Right ventricle myocardium superior (tissue), 1 donor: ENCODE results near the gene TTK. TPM values are rescaled to one million over a fixed set of nuclear protein-coding genes. Genes with fewer than 3 reads are reported as not detected.

Experiments used
- ATAC-seq: fragments of 200-7000 bp; cut with Tn5 transposase; one replicate; pipeline ENCODE4 v1.9.1; 2020; ENCODE audit warnings: mild to moderate bottlenecking; ENCODE audit not compliant: poor library complexity
- DNase-seq: peaks from one replicate; pipeline ENCODE4 v3.0.0-alpha.2; 2020
- intact Hi-C: fragments of 100-400 bp; cut with DNase I; formaldehyde crosslinking; loops from one replicate; pipeline ENCODE4 v1.11.2; 2022
- long read RNA-seq: library from polyadenylated mRNA; unstranded; transcript quantifications from one replicate; pipeline ENCODE4 v2.0.0, GENCODE V29; 2021
- total RNA-seq: library from RNA; stranded (reverse); fragmentation: NEBNext Ultra II Directional; extraction: Animal tissue kit (Norgen Biotek cat#: 25700); gene quantifications from one replicate; pipeline ENCODE4 v1.2.1, GENCODE V29; 2021
- donor health status: DM: no; HTN: yes; CAD: no; lungs with severe emphysema.

Gene TTK
- 0.32 TPM for total RNA-seq
- long read RNA-seq, partial matches to known transcripts = 0 of 1 reads
- long read RNA-seq, other reads (novel, unspliced or antisense) = 0 of 1 reads

- DNase-seq (peak; percentile 95), ATAC-seq (peak; percentile 100)
- intact Hi-C loops = no loop called here
These were observed at the start of gene TTK for GRCh38 chr6:80004173-80005072. Gene TTK (plus strand): TSS chr6:80004649. CDS start chr6:80005844, 1,195 bp downstream.

GRCh38 chr6:79954849-79955248, 49.6 kb upstream of the TTK start:
- intact Hi-C loops = no loop called here
- ATAC-seq (no peak), DNase-seq (no peak)

DNA sequence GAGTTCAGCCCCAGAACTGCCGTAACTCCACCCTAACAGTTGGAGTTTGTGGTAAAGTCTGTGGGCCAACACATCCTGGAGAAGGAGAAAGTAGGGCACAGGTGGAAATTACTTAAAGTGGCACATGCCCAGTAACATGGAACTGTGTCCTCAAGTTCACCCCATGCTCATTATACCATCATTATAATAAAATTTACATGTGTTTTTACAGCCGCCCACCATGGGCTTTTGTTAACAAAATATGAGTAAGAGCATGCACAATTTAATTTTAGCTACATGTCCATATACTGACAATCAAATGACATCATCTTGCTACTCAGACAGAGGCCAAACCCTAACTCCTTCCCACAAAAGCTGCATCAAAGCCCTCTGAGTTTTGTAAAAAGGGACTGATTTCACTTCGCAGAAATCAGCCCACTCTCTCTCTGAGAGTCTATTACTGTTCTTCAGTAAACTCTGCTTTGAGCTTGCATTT, 39.8 kb upstream of the TTK start:
- intact Hi-C loops = no loop called here
- DNase-seq = no peak
- ATAC-seq = no peak

GRCh38 chr6:79967178-79967577, 37.3 kb upstream of the TTK start:
- no peak for DNase-seq

DNA sequence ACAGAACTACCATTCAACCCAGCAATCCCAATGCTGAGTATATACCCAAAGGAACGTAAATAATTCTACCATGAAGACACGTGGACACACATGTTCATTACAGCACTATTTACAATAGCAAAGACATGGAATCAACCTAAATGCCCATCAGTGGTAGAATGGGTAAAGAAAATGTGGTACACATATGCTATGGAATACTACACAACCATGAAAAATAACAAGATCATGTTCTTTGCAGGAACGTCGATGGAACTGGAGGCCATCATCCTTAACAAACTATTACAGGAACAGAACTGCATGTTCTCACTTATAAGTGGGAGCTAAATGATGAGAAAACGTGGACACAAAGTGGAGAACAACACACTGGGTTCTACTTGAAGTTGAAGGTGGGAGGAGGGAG, 34.7 kb upstream of the TTK start:
- intact Hi-C loops = no loop called here
- DNase-seq = no peak

More at GRCh38 chr6:79967178-79967577, 37.3 kb upstream of the TTK start:
- intact Hi-C loops = no loop called here
- ATAC-seq = no peak

GRCh38 chr6:79971193-79971592, 33.3 kb upstream of the TTK start:
- ATAC-seq (no peak), DNase-seq (no peak)
- intact Hi-C loops = no loop called here

More for the DNA sequence above, 34.7 kb upstream of the TTK start:
- ATAC-seq = no peak

DNA sequence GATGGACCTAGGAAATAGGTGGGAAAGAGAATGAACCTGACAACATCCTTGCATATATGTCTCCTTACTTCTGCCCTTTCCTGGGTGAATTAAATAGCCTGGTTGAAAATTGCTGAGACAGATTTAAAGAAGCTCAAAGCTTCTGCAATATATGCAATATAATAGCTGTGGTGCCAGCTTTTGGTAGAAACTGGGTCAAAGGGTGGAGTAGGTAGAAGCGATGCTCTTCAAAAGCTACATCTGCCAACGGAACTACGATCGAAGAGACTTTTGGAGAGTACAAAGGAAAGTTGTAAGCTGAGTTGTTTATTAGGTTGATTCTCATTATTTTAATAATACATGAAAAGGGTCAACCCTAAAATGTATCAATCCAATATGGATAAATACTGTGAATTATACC, 22.8 kb upstream of the TTK start:
- DNase-seq (no peak), ATAC-seq (no peak)
- intact Hi-C loops = no loop called here

DNA sequence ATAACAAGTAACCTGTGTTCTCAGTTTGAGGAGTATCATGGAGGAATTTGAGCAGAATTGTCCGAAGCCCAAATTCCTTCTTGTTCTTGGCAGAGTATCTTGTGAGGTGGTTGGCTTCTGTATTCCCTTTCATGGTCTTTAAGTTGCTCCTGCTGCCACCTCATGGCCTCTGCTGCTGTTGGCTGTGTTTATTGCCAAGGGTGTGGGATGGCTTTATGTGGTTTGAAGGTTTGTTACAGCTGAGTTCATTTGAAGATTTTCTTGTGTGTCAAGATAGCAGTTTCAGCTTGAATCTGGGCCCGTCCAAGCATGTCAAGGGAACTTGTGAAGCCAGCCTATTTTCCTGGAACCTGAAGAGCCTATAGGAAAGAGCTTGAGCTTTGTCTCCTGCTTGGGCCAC, 20.2 kb upstream of the TTK start:
- intact Hi-C loops = no loop called here
- no peak for ATAC-seq
- DNase-seq = no peak

DNA sequence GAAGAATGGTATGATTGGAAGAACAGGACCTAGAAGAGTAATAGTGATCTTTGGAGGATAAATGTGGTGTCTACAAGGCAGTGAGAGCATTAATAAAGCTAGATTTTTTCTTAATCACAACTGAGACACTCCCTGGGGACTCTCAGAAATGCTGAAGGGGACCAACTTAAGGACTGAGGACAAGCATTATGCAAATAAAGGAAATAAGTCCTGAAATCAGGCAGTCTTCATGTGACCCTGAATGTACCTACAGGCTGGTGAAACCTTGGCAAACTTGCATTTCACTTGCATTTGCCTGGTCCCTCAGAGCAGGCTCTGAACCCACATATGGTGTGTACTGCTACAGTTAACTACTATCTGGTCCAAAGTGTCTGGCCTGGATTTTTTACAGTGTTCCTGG, 19.3 kb upstream of the TTK start:
- ATAC-seq (no peak), DNase-seq (no peak)
- intact Hi-C loops = no loop called here

DNA sequence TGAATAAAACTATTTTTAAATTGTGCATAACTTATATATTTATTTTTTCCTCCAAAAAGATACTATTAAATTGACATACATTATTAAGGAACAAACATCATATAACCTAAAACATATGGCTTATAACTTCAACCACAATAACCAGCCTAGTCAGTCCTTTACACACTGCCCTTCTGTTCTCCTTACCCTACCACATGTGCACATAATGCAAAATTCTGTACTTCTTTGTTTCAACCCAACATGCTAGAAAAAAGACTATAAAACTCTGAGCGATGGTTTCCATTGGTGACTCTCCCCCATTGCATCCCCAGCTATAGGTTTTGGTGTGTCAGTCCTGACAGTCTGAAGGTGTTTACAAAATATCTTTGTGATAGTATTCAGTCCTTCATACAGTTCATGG, 14.8 kb upstream of the TTK start:
- ATAC-seq = no peak
- no peak for DNase-seq
- intact Hi-C loops = no loop called here

DNA sequence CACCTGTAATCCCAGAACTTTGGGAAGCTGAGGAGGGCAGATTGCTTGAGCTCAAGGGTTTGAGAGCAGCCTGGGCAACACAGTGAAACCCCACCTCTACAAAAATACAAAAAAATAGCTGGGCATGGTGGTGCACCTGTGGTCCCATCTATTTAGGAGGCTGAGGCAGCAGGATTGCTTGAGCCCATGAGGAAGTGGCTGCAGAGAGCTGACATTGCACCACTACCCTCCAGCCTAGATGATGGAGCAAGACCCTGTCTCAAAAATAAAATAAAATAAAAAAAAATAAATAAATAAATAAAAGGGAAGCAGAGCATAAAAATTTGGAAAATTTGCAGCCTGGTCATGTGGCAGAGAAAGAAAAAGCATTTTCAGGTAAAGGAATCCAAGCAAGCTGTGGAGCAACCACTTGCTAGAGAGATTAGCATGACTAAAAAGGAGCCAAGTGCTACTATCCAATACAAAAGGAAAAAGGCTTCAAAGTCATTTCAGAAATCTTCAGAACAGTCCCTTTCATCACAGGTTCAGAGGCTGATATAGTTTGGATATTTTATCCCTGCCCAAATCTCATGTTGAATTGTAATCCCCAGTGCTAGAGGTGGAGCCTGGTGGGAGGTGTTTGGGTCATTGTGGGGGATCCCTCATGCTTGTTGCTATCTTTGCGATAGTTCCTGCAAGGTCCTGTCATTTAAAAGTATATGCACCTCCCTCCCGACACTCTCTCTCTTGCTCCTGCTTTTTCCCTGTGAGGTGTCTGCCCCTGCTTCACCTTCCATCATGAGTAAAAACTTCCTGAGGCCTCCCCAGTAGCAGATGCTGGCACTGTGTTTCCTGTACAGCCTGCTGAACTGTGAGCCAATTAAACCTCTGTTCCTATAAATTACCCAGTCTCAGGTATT, 11.2 kb upstream of the TTK start:
- no peak for DNase-seq
- ATAC-seq = no peak
- intact Hi-C loops = no loop called here

- intact Hi-C loops = no loop called here
- DNase-seq (no peak), ATAC-seq (no peak)
These were observed 10.5 kb upstream of the TTK start for GRCh38 chr6:79993911-79994309.

GRCh38 chr6:79997728-79998127, 6.7 kb upstream of the TTK start:
- DNase-seq (no peak), ATAC-seq (no peak)
- intact Hi-C loops = no loop called here

DNA sequence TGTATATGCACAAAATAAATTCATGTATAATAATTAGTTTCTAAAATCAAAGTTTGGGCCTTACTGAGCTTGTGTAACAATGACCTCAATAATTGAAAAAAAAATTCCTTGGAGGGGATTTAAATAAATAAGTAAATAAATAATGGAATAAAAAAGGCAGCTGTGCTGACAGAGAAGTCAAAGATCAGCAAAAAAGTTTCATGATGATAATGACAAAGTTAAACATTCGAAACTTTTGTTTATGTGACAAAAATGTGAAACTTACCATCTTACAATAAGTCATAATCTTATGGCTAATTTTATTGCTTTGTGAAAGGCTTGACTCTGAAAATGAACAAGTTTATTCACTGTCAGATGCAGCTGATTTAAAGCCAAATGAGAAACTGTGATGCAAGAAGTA, 3.1 kb upstream of the TTK start:
- ATAC-seq (no peak), DNase-seq (no peak)

GRCh38 chr6:80003826-80004172, 650 bp upstream of the TTK start:
- ATAC-seq (no peak), DNase-seq (peak; percentile 39)
- intact Hi-C loops = no loop called here

More for the DNA sequence above, 3.1 kb upstream of the TTK start:
- intact Hi-C loops = no loop called here

- ATAC-seq = no peak
- no peak for DNase-seq
- intact Hi-C loops = no loop called here
These were observed 957 bp downstream of the TTK start for GRCh38 chr6:80005406-80005805.

GRCh38 chr6:80006541-80006940, 2.1 kb downstream of the TTK start:
- intact Hi-C loops = no loop called here
- ATAC-seq (no peak), DNase-seq (no peak)

GRCh38 chr6:80009531-80009930, 5.1 kb downstream of the TTK start:
- intact Hi-C loops = no loop called here
- ATAC-seq = no peak
- no peak for DNase-seq

- DNase-seq (no peak), ATAC-seq (no peak)
- intact Hi-C loops = no loop called here
These were observed 5.8 kb downstream of the TTK start for GRCh38 chr6:80010288-80010687.
